Lower lobe of right lung (tissue), 2 donors: Measurements from ENCODE around the gene LONP2. TPM values are rescaled to one million over a fixed set of nuclear protein-coding genes. Genes with fewer than 3 reads are reported as not detected.

Experiments used
- ATAC-seq, 2 donors: fragments of 200-7000 bp; cut with Tn5 transposase; one replicate each; pipeline ENCODE4 v1.9.1; 2020 to 2022; ENCODE audit warnings: mild to moderate bottlenecking in 2 of 2, moderate library complexity in 2 of 2
- DNase-seq: peaks from one replicate; pipeline ENCODE4 v3.0.0-alpha.2; 2020
- H3K27ac ChIP-seq: fragments of 200-600 bp; one replicate; pipeline ENCODE4 v1.8.0; 2022
- H3K27me3 ChIP-seq: fragments of 200-600 bp; one replicate; pipeline ENCODE4 v1.8.0; 2022; ENCODE audit warnings: low read depth
- H3K36me3 ChIP-seq: fragments of 200-600 bp; one replicate; pipeline ENCODE4 v1.8.0; 2022; ENCODE audit warnings: mild to moderate bottlenecking
- H3K4me1 ChIP-seq: fragments of 200-600 bp; one replicate; pipeline ENCODE4 v1.8.0; 2022
- H3K4me3 ChIP-seq: fragments of 200-600 bp; one replicate; pipeline ENCODE4 v1.8.0; 2022; ENCODE audit warnings: mild to moderate bottlenecking
- H3K9me3 ChIP-seq: fragments of 200-600 bp; one replicate; pipeline ENCODE4 v1.8.0; 2022
- intact Hi-C: fragments of 100-400 bp; cut with DNase I; formaldehyde crosslinking; loops from one replicate; pipeline ENCODE4 v1.11.0; 2022
- total RNA-seq: library from RNA; stranded (reverse); fragmentation: NEBNext Ultra II Directional; extraction: Animal tissue kit (Norgen Biotek cat#: 25700); gene quantifications from one replicate; pipeline ENCODE4 v1.2.1, GENCODE V29; 2021
- TF ChIP-seq, protein P1 (sequence below): fragments of 200-600 bp; IDR thresholded peaks from one replicate; pipeline ENCODE4 v1.8.0; 2022; ENCODE audit warnings: antibody characterized with exemption, mild to moderate bottlenecking
- donor health status: DM: no; HTN: yes; CAD: no; lungs with severe emphysema.

LONP2 gene
- total RNA-seq, 1 donor from 2014 or later = 61.0 TPM

DNA sequence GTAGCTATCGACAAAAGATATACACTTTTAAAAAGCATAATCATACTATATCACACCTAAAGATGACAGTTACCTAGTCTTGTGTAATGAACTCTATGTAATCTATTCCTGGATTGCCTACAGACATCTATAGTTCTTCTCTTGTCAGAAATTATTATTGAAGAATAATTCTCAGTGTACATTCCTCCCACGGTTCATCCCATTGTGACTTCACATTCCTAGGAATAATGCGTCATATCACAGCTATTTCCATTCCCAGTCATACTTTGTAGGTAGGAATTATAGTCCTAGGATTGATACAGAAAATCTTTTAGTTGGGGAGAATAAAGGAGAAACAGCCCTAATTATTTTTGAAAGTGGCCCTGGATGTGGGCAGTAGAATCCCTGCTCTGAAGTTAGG, 47.2 kb downstream of the LONP2 start:
- H3K4me1 ChIP-seq = peaks cover 4% of the 10 kb centered on the region
- intact Hi-C loops = no loop called here
- TF ChIP-seq, protein P1, sequence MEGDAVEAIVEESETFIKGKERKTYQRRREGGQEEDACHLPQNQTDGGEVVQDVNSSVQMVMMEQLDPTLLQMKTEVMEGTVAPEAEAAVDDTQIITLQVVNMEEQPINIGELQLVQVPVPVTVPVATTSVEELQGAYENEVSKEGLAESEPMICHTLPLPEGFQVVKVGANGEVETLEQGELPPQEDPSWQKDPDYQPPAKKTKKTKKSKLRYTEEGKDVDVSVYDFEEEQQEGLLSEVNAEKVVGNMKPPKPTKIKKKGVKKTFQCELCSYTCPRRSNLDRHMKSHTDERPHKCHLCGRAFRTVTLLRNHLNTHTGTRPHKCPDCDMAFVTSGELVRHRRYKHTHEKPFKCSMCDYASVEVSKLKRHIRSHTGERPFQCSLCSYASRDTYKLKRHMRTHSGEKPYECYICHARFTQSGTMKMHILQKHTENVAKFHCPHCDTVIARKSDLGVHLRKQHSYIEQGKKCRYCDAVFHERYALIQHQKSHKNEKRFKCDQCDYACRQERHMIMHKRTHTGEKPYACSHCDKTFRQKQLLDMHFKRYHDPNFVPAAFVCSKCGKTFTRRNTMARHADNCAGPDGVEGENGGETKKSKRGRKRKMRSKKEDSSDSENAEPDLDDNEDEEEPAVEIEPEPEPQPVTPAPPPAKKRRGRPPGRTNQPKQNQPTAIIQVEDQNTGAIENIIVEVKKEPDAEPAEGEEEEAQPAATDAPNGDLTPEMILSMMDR = no peak
- H3K4me3 ChIP-seq = no peak overlapping the region
- DNase-seq (no peak), ATAC-seq (no peak)
- H3K27me3 ChIP-seq = no peaks in the 10 kb centered on the region
- peaks cover 53% of the 10 kb centered on the region for H3K36me3 ChIP-seq
- peaks cover 9% of the 10 kb centered on the region for H3K9me3 ChIP-seq
- no peak overlapping the region for H3K27ac ChIP-seq

DNA sequence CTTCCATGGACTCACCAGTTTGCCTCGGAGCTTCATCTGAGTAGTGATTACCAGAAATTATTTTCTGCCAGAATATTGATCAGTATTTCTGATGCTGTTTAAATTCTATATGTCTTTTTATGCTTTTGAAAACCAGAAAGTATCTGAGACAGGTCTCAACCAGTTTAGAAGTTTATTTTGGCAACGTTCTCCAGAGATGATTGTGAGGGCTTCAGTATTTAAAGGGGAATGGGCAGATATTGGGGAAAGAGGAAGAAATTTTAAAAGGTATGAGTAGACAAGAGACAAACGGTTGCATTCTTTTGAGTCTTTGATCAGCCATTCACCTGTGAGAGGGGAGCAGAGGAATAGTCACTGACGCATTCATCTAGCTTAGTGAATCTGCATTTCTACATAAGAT, 47.7 kb downstream of the LONP2 start:
- intact Hi-C loops = no loop called here
- Histone ChIP-seq H3K36me3 (peaks cover 53% of the 10 kb centered on the region), H3K27ac (no peak overlapping the region)

DNA sequence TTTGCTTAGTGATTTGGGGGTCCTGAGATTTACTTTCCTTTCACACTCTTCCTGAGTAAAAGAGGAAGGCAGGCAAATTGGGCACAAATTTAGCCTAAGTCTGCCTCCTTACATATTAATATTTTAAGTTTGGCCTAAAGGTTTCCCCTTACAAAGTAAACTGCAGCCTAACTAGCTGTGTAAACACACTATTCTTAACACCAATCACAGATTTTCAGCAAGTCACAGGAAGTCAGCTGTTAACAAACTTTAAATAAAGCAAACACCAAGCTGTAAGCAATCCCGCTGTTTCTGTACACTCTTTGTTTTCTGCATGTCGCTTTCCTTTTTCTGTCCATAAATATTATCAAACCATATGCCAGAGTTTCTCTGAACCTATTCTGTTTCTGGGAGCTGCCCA, 48.4 kb downstream of the LONP2 start:
- H3K27me3 ChIP-seq = no peaks in the 10 kb centered on the region
- no peak for ATAC-seq
- no peak for DNase-seq
- H3K27ac ChIP-seq = no peak overlapping the region
- intact Hi-C loops = no loop called here
- peaks cover 4% of the 10 kb centered on the region for H3K4me1 ChIP-seq
- H3K4me3 ChIP-seq = no peak overlapping the region
- peaks cover 2% of the 10 kb centered on the region for H3K9me3 ChIP-seq
- peaks cover 60% of the 10 kb centered on the region for H3K36me3 ChIP-seq
- TF ChIP-seq, protein P1 = no peak

More for the DNA sequence above, 47.7 kb downstream of the LONP2 start:
- H3K9me3 ChIP-seq = peaks cover 9% of the 10 kb centered on the region
- no peak overlapping the region for H3K4me3 ChIP-seq
- peaks cover 4% of the 10 kb centered on the region for H3K4me1 ChIP-seq
- TF ChIP-seq, protein P1 = no peak
- no peak for ATAC-seq
- DNase-seq = no peak
- H3K27me3 ChIP-seq = no peaks in the 10 kb centered on the region

DNA sequence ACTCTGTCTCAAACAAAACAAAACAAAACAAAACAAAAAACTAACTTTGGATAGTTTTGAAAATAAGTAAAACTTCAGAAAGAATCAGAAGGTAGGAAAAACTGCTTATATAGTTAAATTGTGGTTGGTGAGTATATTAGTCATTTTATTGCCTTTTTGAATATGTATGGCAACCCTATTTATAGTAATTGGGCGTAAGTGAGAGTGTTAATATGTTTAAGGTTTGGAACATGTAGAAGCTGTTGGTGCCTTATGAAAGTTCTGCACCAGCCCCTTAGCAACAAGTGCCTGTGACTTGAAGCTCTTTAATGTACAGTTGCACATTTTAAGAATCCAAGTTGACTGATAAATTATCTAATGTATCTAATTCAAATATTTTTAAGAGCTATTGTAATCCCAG, 50.6 kb downstream of the LONP2 start:
- H3K27me3 ChIP-seq = no peaks in the 10 kb centered on the region
- peaks cover 4% of the 10 kb centered on the region for H3K4me1 ChIP-seq
- DNase-seq (no peak), ATAC-seq (no peak)
- H3K27ac ChIP-seq = no peak overlapping the region
- no peaks in the 10 kb centered on the region for H3K9me3 ChIP-seq
- TF ChIP-seq, protein P1 = no peak
- peaks cover 60% of the 10 kb centered on the region for H3K36me3 ChIP-seq
- intact Hi-C loops = no loop called here
- H3K4me3 ChIP-seq = no peak overlapping the region

DNA sequence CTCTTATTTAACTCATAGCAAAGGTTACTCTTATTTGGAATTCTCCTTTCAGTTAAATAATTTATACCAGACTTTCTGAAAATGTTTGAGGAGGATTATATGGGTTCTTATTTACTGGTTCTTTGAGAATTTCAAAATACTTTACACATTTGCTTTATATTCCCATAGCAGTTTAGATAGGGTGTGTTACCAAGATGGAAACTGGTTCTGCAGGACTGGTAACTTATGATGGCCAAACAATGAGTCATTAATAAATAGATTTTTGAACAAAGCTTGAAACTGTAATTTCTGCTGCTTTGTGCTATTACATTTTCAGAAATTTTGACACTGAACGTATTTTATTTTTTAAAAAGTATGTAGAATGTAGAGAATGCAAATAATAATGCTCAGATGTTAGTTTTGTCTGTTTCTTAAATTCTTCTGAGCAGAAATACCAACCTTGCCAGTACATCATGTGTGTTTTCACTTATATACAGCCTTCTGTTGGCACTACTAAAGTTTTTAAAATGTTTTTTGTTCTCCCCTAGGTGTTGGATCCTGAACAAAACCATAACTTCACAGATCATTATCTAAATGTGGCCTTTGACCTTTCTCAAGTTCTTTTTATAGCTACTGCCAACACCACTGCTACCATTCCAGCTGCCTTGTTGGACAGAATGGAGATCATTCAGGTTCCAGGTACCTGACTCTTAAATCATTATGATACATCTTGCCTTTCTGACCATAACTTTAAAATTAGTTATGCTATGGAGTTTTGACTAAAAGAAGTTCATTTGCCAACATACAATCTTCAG, 51.6 kb downstream of the LONP2 start:
- intact Hi-C loops = no loop called here
- H3K27me3 ChIP-seq = no peaks in the 10 kb centered on the region
- DNase-seq = no peak

More for the DNA sequence above, 51.6 kb downstream of the LONP2 start:
- peaks cover 4% of the 10 kb centered on the region for H3K4me1 ChIP-seq
- peaks cover 61% of the 10 kb centered on the region for H3K36me3 ChIP-seq
- TF ChIP-seq, protein P1 = no peak
- H3K27ac ChIP-seq = no peak overlapping the region
- H3K9me3 ChIP-seq = no peaks in the 10 kb centered on the region
- no peak for ATAC-seq
- no peak overlapping the region for H3K4me3 ChIP-seq
